HG03460 (cell line): ENCODE measurements around the gene C1orf141.
A peak's percentile ranks its signal among the peaks of the same experiment; 100 is the strongest.
"Not testable (repeated sequence)": the region's sequence is repeated elsewhere in the genome, so short reads cannot be mapped to it uniquely, and the experiment has no call there.

Experiments used
- ATAC-seq: cut with Tn5 transposase; IDR thresholded peaks from one replicate; pipeline ENCODE4 v1.9.1; 2021; ENCODE audit not compliant: unreplicated experiment

Gene C1orf141

DNA sequence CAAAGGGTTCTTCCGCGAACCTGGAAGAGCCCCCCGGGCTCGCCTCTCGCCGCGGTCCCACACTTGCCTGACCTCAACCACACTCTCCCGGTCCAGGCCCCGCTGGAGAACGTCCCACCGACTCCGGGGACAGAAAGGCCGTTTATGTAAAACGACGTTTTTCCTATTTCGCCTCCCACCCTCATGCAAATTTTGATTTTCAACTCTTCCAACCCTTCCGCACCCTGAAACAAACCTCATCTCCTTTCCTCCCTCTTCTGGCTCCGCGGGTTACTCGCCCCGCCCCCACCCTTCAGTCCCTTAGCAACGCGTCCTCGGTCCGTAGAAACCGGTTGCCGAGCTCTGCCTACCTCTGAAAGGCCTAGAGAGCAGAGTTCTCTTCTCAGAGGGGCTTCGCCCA lies at the start of gene C1orf141:
TSS of gene C1orf141 (minus strand) at position 276 of the 400 bp plus-strand sequence. CDS start 7,730 bp downstream, outside the sequence.
- ATAC-seq = no peak

DNA sequence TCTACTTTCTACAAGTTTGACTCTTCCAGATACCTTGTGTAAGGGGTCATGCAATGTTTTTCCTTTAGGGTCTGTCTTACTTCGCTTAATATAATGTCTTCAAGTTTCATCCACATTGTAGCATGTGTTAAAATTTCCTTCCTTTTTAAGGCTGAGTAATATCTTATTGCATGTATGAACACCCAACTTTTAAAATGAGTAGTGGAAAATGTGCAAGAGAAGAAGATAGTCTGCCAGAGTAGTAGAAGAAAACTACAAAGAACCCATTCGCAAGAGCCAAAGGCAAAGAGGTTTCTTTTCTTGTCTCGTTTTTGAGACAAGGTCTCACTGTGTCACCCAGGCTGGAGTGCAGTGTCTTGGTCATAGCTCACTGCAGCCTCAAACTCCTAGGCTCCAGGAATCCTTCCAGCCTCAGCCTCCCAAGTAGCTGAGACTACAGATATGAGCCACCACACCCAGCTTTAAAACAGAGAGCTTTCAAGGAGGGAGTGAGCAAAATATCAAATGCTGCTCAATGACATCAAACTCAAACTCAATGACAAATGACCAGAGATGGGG lies 40.8 kb upstream of the C1orf141 start:
- no peak for ATAC-seq

DNA sequence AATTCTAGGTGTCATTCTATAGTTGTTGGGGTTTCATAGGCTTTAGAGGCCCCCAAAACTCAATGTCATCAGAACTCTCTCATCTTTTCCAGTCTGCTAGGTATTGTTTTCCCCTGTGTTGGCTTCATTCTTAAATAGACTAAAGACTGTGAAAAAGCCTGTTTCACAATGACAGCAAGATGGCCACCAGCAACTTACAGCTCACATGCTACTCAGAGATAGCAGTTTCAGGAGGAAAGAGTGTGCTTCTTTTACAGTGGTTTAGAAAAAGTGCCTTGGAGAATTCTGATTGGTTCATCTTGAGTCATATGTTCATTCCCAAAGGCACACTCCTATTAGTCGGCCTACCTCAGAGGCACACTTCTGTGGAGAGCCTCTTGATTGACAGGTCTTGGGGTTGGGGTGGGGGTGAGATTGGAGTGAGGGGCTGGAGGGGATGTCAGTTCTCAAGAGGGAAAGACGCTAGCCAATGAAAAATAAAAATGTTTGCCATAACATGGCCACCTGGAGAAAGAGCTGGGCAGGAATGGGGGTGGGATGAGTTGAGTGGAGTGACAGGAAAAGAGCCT lies 40.0 kb upstream of the C1orf141 start:
- ATAC-seq = no peak

DNA sequence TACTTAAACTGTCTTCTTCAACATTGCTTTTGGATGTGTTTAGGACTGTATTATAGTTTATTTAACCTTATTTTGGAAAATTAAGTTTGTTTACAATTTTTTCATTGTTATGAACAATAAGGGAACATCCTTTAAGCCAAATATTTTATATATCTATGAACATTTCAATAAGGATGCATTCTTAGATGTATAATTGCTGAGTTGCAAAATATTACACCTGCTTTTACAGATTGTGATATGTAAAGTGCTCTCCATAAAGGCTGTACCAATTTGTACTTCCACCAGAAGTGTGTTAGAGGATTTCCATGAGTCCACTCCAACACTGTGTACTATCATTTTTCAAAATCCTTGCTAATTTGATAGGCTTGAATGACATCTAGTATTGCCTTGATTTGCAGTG lies 39.2 kb upstream of the C1orf141 start:
- no peak for ATAC-seq

DNA sequence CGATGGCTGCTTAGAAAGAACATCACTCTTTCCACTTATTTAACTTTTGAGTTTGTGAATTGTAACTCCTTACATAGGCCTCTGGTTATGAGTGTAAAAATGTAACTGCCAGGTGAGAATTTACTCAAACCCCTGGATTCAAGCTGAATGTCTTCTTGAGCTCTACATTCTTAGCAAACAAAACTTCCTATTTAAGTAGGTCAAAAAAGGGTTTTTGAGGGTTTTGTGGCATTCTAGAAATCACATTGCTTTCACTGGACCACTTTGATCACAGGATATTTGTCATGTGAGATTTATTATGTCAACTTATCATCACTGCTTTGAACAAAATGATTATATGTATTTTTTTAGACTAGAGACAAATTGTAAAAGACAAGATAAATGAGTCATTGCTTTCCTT lies 37.2 kb upstream of the C1orf141 start:
- ATAC-seq = no peak

DNA sequence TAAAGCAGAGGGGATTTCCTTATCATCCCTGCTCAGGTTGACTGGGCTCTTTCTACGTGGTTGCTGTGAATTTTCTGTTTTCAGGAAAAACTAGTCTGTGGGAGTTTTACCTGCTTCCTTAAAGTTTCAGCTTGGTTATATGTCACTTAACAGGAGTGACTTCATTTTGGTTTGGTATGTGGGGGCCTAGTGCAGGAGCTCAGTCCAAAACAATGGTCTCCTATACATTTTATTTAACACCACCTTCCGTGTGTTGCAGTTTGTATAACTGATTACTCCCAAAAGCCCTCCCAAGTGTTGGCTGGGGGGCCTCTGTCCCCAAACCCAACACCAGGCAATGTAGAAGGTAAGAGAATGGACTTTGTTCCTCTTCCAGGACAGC lies 36.8 kb upstream of the C1orf141 start:
- ATAC-seq = no peak

DNA sequence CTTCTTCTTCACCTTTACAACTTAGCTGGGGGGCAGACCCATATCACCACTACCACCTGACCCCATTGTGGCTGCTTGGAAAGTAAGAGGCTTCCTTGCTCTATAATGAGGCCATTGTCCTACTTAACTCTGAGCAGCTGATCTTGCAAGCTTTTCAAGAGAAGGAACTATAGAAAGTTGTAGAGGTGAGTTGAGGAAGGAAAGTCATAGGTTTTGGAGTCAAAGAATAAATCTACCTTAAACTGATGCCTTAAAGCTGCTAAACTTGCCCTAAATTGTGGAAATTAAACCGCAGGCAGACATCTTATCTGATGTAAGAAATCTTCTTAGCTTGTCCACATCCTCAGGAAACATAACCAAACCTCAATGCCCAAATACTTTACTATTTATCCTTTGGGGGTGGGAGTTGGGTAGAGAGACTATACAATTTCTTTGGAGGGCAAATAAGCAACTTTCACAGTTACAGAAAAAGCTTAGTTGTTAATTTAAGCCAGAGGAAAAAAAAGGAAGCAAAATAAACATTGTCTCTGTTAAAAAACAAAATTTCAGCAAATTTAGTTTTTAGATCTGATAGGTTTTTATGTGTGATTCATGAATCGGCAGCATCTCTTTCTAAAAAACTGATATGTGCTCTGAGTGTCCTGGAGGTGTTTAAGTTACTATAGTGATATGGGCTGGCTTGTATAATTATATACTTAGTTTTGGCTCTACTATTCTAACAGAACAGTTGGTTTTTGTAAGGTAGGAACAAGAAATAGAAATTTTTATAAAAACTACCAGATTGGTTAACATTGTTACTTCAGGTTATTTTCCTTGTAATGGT lies 36.2 kb upstream of the C1orf141 start:
- ATAC-seq = no peak

DNA sequence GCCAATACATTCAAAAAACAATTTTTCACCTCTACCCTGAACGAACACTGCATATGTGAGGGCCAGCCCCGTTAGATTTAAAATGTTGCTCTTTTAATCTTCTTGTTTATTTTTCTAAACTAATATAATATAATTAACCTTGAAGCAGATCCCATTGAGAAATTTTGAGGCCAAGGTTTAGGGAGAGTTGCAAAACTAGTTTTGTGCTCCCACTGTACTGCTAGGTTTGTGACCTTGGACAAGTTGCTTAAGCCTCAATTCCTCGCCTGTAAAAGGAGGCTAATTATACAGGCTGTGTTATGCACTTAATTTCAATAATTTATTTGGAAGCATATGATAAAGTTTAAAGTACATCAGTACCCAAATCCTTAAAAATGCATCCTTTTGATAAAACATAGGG lies 35.2 kb upstream of the C1orf141 start:
- ATAC-seq = no peak

DNA sequence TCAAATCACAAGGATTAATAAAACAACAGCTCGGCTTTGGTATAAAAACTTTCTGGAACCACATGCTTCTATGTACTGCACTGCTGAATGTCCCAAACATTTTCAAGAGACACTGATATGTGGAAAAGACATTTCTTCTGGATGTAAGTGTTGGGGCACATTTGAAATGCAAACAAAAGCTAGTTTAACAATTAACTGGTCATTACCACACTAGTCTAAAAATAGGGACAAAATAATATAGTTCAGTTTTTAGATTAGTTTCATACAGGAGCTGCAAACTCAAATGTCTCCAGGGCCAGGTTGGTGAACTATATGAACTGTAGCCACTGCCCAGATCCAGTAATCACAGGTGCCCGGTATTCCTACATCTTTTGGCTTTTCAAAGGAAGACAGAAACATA lies 34.7 kb upstream of the C1orf141 start:
- ATAC-seq = peak; percentile 55

DNA sequence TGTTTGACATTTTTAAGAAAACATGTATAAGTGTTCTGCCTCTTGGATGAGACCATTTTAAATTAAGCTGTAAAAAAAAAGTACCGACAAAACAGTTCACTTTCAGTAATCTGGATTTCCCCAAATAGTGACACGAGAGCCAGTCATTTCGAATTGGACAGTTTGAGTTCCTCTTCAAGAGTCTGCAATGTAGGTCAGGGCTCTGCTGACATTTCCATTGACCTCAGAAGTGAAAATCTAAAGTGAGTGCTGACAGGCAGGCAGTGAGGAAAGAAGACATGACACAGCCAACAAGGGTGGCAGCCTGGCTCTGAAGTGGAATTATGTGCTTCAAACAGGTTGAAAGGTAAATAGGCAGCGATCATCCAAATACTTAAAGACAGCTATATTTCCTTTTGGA lies 31.4 kb upstream of the C1orf141 start, which contains the start of gene IL23R:
TSS of gene IL23R (plus strand) at position 259 of the 400 bp plus-strand sequence. CDS start 1,667 bp downstream, outside the sequence.
- peak; percentile 72 for ATAC-seq

DNA sequence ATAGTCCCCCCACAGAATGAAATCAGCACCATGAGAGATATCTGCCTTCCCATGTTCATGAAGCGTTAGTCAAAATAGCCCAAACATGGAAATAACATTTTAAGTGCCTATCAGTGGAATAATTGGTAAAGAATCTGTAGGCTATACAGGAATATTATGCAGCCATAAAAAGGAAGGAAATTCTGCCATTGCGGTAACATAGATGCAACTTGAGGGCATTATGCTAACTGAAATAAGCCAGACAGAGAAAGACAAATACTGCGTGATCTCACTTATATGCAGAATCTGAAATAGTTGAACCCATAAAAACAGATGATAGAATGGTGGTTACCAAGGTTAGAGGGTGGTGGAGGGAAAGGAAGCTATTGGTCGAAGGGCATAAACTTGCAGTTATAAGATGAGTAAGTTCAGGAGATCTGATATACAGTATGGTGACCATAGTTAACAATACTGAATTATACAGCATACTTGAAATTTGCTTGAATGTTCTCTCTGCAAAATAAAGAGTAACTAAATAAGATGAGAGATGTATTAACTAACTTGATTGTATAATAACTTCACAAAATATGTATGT lies 30.8 kb upstream of the C1orf141 start:
- ATAC-seq = no peak

DNA sequence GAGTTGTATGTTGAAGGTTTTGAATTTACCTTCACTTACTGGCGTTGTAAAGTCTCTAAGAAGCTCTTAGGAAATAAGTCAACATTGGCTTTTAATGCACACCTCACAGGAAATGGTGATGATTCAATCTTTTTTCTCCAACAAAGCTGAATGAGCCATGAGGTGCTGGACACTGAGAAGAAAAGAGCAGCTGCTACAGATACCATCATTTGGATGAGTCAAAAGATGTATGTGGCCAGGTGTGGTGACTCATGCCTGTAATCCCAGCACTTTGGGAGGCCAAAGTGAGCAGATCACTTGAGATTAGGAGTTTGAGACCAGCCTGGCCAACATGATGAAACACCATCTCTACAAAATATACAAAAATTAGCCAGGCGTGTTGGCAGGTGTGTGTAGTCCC lies 28.2 kb upstream of the C1orf141 start:
- ATAC-seq = peak; percentile 48

DNA sequence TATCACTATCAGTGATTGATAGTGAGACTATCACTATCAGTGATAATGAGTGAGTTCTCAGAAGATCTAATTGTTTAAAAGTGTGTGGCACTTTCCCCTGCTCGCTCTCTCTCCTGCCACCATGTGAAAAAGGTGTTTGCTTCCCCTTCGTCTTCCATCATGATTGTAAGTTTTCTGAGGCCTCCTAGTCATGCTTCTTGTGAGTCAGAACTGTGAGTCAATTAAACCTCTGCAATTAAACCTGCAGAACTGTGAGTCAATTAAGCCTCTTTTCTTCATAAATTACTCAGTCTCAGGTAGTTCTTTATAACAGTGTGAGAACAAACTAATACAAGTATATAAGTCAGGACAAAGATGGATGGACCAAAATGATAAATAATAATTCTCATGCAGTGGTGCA lies 24.5 kb upstream of the C1orf141 start:
- no peak for ATAC-seq

DNA sequence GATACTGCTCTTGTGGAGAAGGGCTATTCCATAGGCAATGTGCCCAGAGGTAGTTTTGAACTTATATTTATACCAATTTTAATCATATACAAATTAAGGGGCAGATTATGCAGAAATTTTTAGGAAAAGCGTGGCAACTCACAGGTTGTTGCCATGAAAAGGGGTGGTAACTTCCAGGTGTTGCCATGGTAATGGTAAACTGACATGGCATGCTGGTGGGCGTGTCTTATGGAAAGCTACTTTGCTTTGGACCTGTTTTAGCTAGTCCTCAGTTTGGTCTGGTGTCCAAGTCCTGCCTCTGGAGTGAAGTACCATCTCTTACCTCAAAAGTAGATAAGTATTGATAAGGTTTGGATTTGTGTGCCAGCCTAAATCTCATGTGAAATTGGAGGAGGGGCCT lies 23.6 kb upstream of the C1orf141 start:
- no peak for ATAC-seq

DNA sequence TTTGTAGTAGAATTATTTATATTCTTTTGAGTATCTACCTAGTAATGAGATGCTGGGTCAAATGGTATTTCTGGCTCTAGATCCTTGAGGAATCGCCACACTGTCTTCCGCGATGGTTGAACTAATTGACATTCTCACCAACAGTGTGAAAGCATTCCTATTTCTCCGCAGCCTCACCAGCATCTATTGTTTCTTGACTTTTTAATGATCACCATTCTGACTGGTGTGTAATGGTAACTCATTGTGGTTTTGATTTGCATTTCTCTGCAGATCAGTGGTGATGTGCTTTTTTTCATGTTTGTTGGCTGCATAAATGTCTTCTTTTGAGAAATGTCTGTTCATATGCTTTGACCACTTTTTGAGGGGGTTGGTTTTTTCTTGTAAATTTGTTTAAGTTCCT lies 16.2 kb upstream of the C1orf141 start:
- no peak for ATAC-seq

DNA sequence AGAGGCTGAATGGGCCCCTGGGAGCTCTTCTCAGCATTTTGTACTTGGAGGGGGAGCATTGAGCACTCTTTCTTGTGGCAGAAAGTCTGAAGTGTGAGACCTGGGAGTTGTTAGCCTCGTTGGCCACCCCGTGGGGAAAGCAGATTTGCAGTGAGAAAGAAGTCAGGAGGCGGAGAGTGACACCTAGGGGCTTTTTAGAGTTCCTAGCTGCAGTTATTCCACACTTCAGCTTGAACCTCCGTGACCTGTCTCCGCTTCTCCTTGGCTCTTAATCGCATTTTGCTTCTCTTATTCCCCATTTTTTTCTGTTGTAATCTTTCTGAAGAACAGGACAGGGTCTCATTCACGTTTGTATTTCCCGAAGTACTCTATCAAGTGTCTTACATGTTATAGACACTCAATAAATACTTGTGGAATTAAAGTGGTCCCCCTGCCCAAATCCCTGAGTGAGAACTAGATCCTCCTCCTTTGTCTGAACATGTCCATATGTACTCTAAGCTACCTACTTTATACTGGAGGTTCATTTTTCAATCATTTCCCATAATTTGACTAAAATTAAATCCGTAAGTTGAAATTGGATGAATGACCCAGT lies 14.5 kb upstream of the C1orf141 start:
- ATAC-seq = peak; percentile 92

DNA sequence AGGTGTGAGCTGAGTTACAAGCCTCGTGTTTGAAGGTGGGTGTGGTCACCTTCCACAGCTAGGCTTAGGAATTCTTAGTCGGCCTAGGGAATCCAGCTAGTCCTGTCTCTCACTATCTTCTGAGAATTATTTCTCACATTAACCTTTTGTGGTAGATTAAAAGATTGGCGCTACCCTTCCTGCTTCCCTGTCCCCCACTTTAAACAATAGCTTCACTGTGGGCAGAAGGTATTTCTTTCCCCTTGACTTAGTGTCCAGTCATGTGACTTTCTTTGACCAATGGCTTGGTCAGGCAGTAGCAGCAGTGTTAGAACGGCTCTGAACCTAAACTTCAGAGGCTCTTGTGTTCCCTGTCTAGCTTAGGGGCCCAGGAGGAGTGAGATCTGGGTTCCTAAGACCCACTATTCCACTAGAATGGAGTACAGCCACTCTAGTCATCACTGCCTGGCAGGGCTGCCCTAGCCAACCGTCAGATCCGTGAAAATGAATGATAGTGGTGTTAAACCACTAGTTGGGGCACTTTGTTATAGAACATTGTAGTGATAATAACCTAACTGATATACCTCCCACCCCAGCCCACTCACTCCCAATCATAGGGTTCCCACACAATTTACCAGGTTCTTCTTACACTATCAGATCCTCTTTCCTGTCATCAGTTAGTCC lies 13.9 kb upstream of the C1orf141 start:
- ATAC-seq = peak; percentile 30

DNA sequence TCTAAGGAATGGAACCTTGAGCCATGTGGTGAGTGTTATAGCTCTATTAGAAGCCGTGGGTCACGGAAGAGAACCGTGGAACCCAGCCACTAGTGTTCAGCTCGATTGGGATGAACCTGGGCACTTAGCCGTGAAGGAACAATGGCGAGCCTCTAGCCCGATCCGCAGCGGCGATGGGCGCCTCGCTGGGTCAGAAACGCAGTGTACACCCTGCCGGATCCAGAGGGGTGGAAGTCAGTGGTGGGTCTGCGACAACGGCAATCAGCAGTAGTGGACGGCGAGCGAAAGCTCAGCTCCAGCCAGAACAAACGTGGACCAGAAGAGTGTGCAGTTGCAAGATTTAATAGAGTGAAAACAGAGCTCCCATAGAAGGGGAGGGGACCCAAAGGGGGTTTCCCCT lies 13.2 kb upstream of the C1orf141 start:
- not testable (repeated sequence) for ATAC-seq

DNA sequence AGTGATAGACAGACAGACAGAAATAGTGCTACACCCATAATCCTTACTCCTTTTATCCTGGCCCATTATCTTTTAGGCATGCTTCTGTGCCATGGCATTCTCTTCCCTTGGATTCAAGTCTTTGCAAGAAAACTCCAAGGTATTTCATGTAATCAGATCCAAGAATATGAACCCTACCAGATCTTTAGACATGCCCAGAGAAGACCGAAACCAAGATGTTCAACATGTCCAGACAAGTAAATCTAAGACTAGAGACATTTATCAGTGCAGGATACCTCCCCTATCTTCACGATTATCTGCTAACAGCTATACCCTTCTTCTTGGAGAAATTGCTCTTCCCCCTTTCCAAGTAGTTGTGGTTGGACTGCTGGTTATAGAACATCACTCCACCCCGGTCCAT lies 11.8 kb upstream of the C1orf141 start:
- ATAC-seq = no peak

DNA sequence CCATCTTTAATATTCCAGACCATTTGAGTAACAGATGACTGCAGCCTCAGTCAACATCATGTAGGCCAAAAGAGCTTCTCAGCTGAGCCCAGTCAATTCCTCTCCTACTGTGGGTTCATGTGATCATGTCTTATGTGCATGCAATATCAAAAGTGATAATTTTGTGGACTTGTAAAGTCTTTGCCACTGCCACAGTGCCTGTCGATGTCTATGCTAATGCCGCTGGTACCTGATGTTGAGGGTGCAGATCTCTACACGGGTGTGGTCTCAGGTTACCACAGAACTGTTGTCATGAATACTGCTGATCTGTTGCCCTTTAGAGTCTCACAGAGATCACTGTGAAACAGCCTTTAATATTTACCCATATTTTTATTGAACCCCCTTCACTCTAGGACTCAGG lies 11.3 kb upstream of the C1orf141 start:
- no peak for ATAC-seq

DNA sequence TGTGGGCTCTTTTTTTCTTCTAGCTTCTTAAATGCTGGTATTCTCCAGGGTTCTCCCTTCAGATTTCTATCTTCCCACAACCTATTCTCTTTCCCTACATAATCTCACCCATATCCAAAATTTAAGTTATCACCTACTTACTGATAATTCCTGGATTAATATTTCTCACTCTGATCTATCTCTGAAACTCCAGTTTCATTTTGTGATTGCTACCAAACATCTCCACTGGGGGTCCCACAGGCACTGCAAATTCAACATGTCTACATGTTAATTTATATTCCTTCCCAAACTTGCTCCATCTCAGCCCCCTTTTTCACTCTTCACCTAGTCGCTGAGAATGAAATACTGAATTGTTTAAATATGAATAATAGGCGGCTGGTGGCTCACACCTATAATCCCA lies 9.9 kb upstream of the C1orf141 start:
- ATAC-seq = no peak
